GM19467 (cell line): ENCODE results near the gene GDF7.

Experiments used
- ATAC-seq: cut with Tn5 transposase; IDR thresholded peaks from one replicate; pipeline ENCODE4 v1.9.1; 2021; ENCODE audit warnings: mild to moderate bottlenecking, moderate library complexity; ENCODE audit not compliant: unreplicated experiment

Gene GDF7

GRCh38 chr2:20642055-20642971 lies 24.6 kb upstream of the GDF7 start:
- peak; percentile 97 for ATAC-seq

- ATAC-seq: no peak
Measured at GRCh38 chr2:20643060-20643459, 23.9 kb upstream of the GDF7 start.

GRCh38 chr2:20643826-20644225 lies 23.1 kb upstream of the GDF7 start:
- ATAC-seq: no peak

GRCh38 chr2:20645301-20645701 lies 21.6 kb upstream of the GDF7 start:
- ATAC-seq: no peak

GRCh38 chr2:20645761-20646160 lies 21.2 kb upstream of the GDF7 start:
- ATAC-seq: no peak

GRCh38 chr2:20646446-20646845 lies 20.5 kb upstream of the GDF7 start:
- ATAC-seq: no peak

- no peak for ATAC-seq
Measured at GRCh38 chr2:20647211-20647610, 19.7 kb upstream of the GDF7 start.

GRCh38 chr2:20647738-20648137 lies 19.2 kb upstream of the GDF7 start:
- no peak for ATAC-seq

GRCh38 chr2:20648206-20648605 lies 18.7 kb upstream of the GDF7 start:
- no peak for ATAC-seq

GRCh38 chr2:20648831-20649230 lies 18.1 kb upstream of the GDF7 start:
- no peak for ATAC-seq

- no peak for ATAC-seq
Measured at GRCh38 chr2:20649576-20649975, 17.4 kb upstream of the GDF7 start.

- ATAC-seq: no peak
Measured at GRCh38 chr2:20649976-20650375, 17.0 kb upstream of the GDF7 start.

GRCh38 chr2:20650393-20650876 lies 16.5 kb upstream of the GDF7 start:
- ATAC-seq: no peak

GRCh38 chr2:20650877-20651730 lies 15.8 kb upstream of the GDF7 start, which contains the start of gene HS1BP3:
Gene HS1BP3, minus strand, starts transcription at chr2:20651098. Its CDS starts 35 bp downstream, at chr2:20651063.
- peak; percentile 96 for ATAC-seq

GRCh38 chr2:20651731-20652099 lies 15.2 kb upstream of the GDF7 start:
- ATAC-seq: no peak

- ATAC-seq: no peak
Measured at GRCh38 chr2:20652141-20652540, 14.8 kb upstream of the GDF7 start.

GRCh38 chr2:20652673-20653575 lies 14.0 kb upstream of the GDF7 start:
- no peak for ATAC-seq

- ATAC-seq: no peak
Measured at GRCh38 chr2:20653695-20654534, 13.0 kb upstream of the GDF7 start.

GRCh38 chr2:20654535-20654813 lies 12.5 kb upstream of the GDF7 start:
- no peak for ATAC-seq

- no peak for ATAC-seq
Measured at GRCh38 chr2:20656561-20656960, 10.4 kb upstream of the GDF7 start.
